Measurements from ENCODE around the gene TRAF4.

DNA sequence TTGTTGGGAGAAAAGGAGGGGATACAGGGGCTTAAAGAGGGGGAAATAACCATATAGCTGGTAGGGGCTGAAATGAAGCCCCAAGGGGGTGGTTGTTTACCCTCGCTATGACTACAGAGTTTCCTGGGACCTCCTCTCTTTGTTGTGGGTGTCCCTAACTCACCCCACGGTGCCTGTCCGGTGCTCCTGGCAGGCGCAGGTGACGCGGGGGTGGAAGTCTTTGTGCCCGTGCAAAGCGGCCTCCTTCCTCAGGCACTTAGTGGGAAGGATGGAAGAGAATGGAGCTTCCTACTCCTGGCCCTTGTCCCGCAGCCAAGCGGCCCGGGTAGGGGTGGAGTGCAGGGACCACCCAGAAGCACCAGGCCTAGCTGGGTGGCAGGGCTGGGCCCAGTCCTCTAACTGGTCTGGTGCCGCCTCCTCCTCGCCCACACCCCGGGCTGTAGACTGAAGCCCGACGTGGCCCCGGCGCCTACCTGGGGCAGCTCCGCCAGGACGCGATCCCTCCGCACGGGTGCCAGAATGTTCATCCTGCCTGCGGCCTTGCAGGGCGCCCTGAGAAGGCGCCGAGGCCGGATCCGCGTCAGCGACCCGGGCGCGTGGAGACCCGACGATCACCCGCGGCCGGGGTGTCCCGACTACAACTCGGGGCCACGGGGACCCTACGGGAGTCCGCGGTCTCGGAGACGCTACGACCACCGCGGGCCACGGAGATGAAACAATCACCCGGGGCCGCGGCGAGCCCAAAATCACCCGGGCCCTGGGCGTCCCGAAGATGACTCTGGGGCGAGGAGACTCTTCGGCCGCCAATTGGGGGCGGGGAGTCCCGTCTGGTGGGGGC, 26.9 kb upstream of the TRAF4 start:
- TF ChIP-seq, protein P1, sequence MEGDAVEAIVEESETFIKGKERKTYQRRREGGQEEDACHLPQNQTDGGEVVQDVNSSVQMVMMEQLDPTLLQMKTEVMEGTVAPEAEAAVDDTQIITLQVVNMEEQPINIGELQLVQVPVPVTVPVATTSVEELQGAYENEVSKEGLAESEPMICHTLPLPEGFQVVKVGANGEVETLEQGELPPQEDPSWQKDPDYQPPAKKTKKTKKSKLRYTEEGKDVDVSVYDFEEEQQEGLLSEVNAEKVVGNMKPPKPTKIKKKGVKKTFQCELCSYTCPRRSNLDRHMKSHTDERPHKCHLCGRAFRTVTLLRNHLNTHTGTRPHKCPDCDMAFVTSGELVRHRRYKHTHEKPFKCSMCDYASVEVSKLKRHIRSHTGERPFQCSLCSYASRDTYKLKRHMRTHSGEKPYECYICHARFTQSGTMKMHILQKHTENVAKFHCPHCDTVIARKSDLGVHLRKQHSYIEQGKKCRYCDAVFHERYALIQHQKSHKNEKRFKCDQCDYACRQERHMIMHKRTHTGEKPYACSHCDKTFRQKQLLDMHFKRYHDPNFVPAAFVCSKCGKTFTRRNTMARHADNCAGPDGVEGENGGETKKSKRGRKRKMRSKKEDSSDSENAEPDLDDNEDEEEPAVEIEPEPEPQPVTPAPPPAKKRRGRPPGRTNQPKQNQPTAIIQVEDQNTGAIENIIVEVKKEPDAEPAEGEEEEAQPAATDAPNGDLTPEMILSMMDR (IDR thresholded peaks at IDR 0.05; ENCODE audit: poor library complexity): no peak
- TF ChIP-seq EZH2 (IDR thresholded peaks at IDR 0.05; ENCODE audit: borderline replicate concordance) (no peak), EZH2phosphoT487 (IDR thresholded peaks at IDR 0.05; ENCODE audit: low read depth, severe bottlenecking, unreplicated experiment) (no peak)
